Upper lobe of left lung (tissue), 4 donors: Measurements from ENCODE around the gene MTA2.

Experiments
- CTCF ChIP-seq, 6 experiments: fragments of 450-650 bp in 4 of 6; fragments of 200-600 bp in 2 of 6; sonication (generic) in 2 of 6; IDR thresholded peaks; one replicate each; pipeline ENCODE4 v1.5.1; 2016 to 2019; ENCODE audit warnings: antibody characterized with exemption in 6 of 6
- EP300 ChIP-seq, 4 donors: sonication (generic); formaldehyde crosslinking; IDR thresholded peaks; one replicate each; pipeline ENCODE4 v1.5.1; 2017; ENCODE audit warnings: antibody characterized with exemption in 4 of 4, control low read depth in 2 of 4
- POLR2A ChIP-seq, 4 donors: fragments of 450-650 bp; IDR thresholded peaks; one replicate each; pipeline ENCODE4 v1.5.1; 2016 to 2017; ENCODE audit warnings: antibody characterized with exemption in 4 of 4, mild to moderate bottlenecking in 2 of 4
- POLR2AphosphoS5 ChIP-seq, 2 donors: sonication (generic); formaldehyde crosslinking; IDR thresholded peaks; one replicate each; pipeline ENCODE4 v1.5.1; 2017; ENCODE audit warnings: antibody characterized with exemption in 2 of 2

- TF ChIP-seq CTCF (IDR thresholded peaks at IDR 0.05) (no peak), POLR2AphosphoS5 (IDR thresholded peaks at IDR 0.05) (no peak), POLR2A (IDR thresholded peaks at IDR 0.05) (no peak), EP300 (IDR thresholded peaks at IDR 0.05) (no peak)
These were observed 34.5 kb downstream of the MTA2 start for GRCh38 chr11:62567018-62567633.
